Activated CD8-positive, alpha-beta memory T cell treated with anti-CD3 and anti-CD28 coated beads for 24 hours (primary cell): ENCODE results near the gene SKOR2.

Experiments used
- DNase-seq: peaks from one replicate; pipeline ENCODE4 v3.0.0-alpha.2; 2020

The SKOR2 gene

DNA sequence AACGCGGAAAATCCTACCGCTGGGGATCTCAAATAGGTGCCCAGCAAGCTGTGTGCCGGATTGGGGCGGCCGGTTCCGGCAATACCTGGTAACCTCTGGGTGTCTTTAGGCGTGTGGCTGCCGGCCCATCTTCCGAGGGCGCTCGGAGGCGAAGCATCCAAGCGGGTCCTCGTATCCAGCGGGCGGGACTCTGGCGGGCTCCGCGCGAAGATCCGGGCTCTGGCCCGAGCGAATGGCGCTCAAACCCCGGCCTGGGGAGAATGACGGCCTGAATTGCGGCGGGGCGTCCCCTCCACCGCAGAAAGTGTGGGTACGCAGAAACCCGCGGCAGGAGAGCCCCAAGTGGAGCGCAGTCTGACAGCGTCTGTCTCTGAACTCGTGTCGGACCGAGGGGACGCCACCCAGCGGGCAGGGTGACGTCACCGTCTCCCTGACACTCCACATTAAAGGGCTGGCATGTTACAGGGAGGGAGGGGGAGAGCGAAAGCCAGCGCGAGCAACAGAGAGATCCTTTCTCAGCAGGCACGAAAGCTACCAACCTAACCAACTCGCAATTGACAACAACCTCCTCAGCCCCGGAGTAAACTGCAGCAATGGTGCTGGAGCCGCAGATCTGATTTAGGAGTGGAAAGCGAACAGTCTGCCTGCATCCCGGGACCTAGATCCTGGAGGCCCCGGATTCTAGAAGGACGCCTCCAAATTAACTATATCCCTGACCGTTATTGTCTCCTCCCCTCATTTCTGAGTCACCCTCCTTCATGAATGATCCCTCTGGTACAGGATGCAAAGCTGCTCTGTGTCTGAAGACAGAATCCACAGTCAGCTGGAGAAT is at the start of gene SKOR2:
Gene SKOR2 (minus strand): TSS at position 372 of the 832 bp plus-strand sequence. CDS start 2,477 bp downstream, outside the sequence.
- DNase-seq, result no peak

DNA sequence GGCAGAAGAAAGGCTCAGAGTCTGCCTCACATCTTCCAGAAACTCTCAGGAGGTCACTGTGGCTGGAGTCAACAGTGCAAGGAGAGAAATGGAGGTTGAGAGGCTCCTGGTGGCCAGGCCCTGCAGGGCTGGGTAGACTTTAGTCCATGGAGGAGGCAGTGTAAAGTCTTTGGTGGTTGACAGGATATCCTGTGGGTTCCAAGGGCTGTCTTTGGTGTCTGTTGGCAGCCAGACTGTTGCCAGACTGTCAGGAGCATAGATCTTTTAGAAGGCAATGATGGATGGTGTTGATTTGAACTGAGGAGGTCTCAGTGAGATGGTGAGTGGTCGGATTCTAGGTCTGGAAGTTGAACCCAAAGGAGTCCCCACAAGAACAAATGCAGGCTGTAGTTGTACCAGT is 45.0 kb upstream of the SKOR2 start:
- DNase-seq, result no peak

- no peak for DNase-seq
Observed at GRCh38 chr18:47294801-47295200, 43.3 kb upstream of the SKOR2 start.

DNA sequence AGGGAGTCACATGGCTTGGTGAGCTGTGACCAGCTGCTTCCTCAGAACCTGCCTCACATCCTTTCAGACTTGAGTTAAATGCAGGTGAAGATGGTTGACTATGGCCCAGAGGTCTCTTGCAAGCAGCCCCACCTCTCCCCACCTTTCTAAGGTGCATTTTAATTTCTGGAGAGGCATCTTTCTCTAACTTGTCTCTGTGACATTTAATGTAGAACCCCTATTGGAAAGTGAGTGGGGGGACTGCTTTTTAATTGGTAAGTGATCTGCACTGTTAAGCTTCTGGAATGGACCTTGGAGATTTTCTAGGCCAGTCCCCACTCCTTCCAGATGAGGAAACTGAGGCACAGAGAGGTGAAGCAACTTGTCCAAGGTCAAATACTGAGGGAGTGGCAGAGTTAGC is 37.3 kb upstream of the SKOR2 start:
- DNase-seq, result no peak

DNA sequence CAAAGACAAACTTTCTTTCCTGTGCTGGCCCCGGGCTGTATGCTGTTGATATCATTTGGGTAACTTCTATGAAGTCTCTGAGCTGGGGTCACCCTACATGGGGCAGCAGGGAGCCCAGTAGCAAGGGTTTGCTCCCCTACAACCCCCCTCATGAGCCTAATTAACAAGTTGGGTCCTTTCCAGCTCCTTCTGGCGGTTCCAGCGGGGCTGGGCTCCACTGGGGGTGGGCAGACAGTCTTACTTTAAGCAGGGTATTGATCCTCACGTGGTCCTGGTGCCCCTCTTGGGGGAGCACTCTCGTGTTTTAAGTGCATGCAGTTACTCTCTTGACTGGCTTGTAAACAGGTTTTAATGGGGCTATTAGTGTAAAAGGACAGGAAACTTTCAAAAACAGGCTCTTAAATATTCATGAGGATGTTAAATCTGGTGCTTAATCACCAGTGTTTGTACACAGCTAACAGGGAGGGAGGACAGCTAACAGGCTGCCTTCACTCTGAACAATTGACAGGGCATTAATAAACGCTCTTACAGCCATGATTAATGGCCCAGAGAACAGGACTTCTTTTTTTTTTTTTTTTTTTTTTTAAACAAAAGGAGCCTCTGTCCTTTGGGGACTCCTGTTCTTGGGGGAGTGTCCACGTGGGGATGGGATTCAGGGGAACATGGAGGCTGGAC is 36.6 kb upstream of the SKOR2 start:
- DNase-seq, result no peak

GRCh38 chr18:47286776-47287410 is 35.4 kb upstream of the SKOR2 start:
- no peak for DNase-seq

DNA sequence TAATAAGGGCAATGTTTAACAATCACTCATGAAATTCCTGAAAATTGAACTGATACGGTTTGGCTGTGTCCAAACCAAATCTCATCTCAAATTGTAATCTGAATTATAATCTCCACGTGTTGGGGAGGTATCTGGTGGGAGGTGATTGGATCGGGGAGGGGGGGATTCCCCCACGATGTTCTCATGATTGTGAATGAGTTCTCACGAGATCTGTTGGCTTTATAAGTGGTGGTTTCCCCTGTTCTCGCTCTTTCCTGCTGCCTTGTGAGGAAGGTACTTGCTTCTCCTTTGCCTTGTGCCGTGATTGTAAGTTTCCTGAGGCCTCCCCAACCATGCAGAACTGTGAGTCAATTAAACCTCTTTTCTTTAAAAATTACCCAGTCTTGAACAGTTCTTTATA is 34.0 kb upstream of the SKOR2 start:
- no peak for DNase-seq

- no peak for DNase-seq
Observed at GRCh38 chr18:47284721-47285395, 33.4 kb upstream of the SKOR2 start.

GRCh38 chr18:47283476-47283875 is 32.0 kb upstream of the SKOR2 start:
- no peak for DNase-seq

DNA sequence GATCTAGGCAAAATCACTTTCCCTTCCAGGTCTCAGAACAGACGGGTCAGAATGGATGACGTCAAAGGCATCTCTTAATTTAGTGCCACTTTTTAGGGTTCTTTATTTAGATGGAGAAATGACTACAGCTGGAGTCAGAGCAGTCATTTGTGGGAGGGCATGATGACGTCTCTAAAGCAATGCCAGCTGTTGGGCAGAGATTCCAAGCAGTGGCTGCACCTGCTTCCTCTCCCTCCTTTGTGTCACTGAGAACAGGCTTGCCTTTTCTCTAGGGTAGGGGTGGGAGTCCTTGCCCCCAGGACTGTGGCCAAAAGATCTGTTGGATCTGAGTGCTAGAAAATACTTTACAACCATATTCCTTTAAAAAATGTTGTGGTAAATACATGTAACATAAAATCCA is 28.7 kb upstream of the SKOR2 start:
- DNase-seq, result no peak

DNA sequence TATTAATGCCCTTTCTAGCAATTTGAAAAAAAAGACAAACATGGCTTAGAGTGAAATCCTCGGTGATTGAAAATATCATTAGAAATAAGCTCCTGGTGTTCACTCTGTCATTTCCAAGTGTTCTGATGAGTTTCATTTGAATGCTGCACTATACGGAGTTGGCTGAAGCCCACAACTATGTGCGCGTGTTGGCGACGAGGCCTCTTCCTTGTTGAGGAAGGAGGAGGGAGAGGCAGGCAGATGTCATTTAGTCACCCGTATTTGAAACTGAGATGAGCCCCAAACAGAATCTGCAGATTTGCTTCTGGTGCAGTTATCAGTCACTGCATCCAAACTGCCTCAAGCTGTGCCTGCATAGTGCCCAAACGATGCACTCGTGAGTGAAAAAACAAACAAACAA is 23.5 kb upstream of the SKOR2 start:
- DNase-seq, result no peak

DNA sequence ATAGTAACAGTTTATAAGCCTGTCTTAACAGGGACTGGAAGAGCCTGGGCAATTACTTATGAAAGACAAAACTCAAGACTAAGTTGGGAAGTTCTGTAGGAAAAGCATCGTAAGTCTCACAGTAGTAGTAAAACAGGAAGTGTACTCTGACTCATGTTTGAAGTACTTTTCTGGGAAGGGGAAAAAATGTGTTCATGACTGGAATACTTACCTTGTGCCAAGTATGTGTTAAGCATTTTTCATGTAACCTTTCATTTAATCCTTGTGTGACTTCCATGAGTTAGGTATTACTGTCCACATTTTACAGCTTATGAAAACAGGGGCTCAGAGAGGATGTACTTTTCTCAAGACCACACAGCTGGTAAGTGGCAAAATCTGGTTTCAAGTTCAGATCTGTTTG is 13.7 kb upstream of the SKOR2 start:
- DNase-seq, result no peak

DNA sequence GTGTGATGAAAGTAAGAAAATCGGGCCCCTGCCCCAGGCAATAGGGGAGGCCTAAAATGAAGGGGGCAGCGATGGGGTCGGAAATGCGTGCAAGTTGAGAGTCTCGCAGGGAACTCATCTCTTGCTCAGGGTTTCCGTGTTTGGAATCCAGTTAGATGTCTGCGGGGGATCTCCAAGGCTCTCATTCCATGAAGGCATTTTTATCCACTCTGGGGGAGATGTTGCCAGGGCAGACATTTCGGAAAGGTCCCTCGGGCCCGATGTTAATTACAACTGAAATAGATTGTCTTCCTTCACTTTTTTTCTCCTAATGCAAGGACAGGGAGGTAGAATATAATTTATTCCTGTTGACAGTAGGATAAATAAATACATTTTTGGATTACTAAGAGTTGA is 12.8 kb upstream of the SKOR2 start:
- no peak for DNase-seq

- DNase-seq, result no peak
Observed at GRCh38 chr18:47263430-47264307, 12.2 kb upstream of the SKOR2 start.

DNA sequence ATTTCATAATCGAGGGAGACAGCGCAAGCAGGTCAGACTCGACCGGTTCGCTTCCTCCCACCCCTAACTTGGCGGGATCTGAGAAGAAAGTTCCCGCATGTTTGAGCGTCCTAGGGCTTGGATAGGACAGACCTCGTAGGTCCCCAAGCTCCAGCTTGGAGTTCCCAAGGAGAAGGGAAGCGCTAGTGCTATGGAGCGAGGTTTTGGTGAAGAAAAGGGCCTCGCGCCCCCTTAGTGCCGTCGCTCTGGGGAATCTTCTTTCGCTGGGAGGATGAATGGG is 11.6 kb upstream of the SKOR2 start:
- DNase-seq, result no peak

DNA sequence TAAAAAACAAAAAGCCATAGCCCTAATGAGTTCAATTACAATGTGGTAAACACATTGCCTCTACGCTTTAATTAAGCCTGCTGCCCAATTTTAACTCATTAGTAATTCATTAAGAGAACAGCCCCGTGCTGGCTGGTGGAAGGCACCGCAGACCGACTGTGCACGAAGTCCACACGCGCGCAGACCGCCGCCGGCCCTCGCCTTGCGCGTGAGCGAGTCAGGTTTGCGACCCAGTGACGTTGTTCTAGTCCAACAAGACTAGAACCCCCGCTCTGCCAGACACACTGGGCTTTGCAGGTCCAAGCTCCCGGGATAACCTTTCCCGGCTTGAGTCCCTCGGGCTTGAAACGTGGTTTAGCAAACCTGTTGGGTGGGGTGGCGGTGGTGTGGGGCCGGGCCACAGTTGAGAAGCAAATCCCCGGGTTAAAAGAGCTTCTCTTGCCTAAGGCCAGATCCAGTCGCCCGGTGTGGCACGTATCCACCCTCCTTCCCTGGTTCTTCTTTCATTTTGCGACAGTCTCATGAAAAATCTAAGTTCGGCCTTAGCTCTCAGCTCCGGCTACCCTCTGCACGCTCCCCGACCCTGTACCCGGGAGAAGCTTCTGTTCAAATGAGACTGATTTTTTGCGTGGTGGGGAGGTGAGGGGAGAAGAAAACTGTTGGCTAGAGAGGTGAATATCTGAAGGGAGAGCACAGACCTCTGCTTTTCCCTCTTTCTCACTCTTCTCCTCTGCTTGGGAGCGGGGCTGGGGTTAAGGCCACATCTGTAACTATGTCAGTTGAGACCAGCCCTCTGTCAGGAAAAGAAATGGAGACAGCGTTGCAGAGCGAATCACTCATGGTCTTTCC is 11.1 kb upstream of the SKOR2 start:
- DNase-seq, result no peak

- DNase-seq, result no peak
Observed at GRCh38 chr18:47261902-47262300, 10.4 kb upstream of the SKOR2 start.

DNA sequence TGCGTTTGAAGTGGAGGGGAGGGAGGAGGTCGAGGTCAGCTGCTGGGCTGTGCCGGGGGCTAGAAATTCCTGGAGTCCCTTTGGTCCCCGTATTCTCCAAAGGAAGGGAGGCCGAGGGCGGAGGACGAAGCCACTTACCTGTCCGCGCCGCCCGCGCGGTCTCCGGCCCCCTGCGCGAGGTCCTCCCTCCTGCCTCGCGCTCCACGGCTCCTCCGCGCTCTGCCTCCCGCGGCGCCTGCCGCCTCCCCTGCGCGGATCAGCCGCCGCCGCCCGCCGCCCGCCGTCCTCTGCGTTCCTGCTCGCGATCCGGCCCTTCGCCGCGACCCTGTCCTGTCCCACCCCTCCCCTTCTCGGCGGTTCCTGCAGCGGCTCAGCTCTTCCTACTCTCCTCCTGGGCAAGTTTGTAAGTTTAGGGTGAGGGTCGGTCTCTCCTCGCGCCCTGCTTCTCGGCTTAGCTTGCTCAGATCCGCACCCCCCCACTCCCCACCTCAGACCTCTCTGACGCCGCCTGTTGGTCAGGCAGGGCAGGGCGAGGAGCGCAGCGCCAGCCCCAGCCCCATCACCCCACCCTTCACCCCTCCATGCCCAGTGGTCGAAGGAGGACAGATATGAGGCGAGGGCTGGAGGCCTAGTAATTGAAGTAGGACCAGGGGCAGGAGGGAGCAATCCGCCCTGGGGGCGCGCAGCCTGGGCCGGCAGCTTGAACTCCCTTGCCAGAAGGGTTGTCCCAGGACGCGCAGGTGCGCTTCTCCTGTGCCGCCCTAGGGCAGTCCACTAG is 9.7 kb upstream of the SKOR2 start:
- no peak for DNase-seq

- DNase-seq, result no peak
Observed at GRCh38 chr18:47260120-47260923, 8.9 kb upstream of the SKOR2 start.

GRCh38 chr18:47254341-47254939 is 3.0 kb upstream of the SKOR2 start:
- DNase-seq, result no peak
